ENCODE measurements around the gene FAN1. TPM values are rescaled to one million over a fixed set of nuclear protein-coding genes. Genes with fewer than 3 reads are reported as not detected.

The FAN1 gene
- total RNA-seq, 1 donor from 2014 or later = 35.3 TPM

DNA sequence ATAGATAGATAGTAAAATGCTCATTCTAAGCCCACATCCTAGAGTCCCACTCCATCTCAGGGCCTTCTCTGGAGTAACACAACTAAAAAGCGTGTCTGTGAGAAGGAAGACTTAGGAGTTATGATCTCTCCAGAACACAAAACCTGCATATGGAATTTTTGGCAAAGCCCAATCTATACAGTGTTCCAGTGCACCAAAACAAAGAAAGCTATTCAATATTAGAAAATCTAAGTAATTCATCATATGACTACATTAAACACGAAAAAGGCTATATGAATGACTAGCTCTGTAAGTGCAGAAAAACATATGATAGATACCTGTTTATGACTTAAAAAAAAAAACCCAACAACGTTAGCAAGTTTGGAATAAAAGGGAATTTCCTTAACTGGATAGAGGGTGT, 60.0 kb downstream of the FAN1 start:
- Mint-ChIP-seq H3K4me1 (no peaks in the 10 kb centered on the region), H3K27me3 (ENCODE audit: insufficient read depth, low read depth) (no peaks in the 10 kb centered on the region), H3K4me3 (no peak overlapping the region), H3K9me3 (no peaks in the 10 kb centered on the region), H3K36me3 (peaks cover 10% of the 10 kb centered on the region), H3K27ac (no peak overlapping the region)
- no peaks in the 10 kb centered on the region for H4K20me1 ChIP-seq (ENCODE audit: low read depth)
- no peak overlapping the region for H3K9ac ChIP-seq
- no peak for DNase-seq (ENCODE audit: low spot score)
- H3K4me2 ChIP-seq = no peak overlapping the region
- TF ChIP-seq EZH2 (IDR thresholded peaks at IDR 0.05) (no peak), EZH2phosphoT487 (IDR thresholded peaks at IDR 0.05) (no peak), CTCF (IDR thresholded peaks at IDR 0.05) (no peak)
- H3K36me3 ChIP-seq = no peaks in the 10 kb centered on the region
- H2AFZ ChIP-seq (replicated peaks) = no peak overlapping the region
- H3F3A ChIP-seq (ENCODE audit: low read depth) = no peaks in the 10 kb centered on the region
- H3K9me3 ChIP-seq (ENCODE audit: low read depth) = no peaks in the 10 kb centered on the region
- H3K4me1 ChIP-seq = no peaks in the 10 kb centered on the region
- H3K79me2 ChIP-seq (ENCODE audit: low read depth) = no peaks in the 10 kb centered on the region
- no peak overlapping the region for H3K27ac ChIP-seq
- H3K4me3 ChIP-seq = no peak overlapping the region
- H3K27me3 ChIP-seq = no peaks in the 10 kb centered on the region

GRCh38 chr15:30969724-30970123, 66.0 kb downstream of the FAN1 start:
- Histone ChIP-seq H3K27me3 (no peaks in the 10 kb centered on the region), H3K9ac (no peak overlapping the region), H3K79me2 (ENCODE audit: low read depth) (no peaks in the 10 kb centered on the region), H2AFZ (replicated peaks) (no peak overlapping the region), H3K4me2 (no peak overlapping the region), H3F3A (ENCODE audit: low read depth) (no peaks in the 10 kb centered on the region), H3K9me3 (ENCODE audit: low read depth) (no peaks in the 10 kb centered on the region), H3K4me3 (no peak overlapping the region), H3K36me3 (no peaks in the 10 kb centered on the region), H3K4me1 (no peaks in the 10 kb centered on the region), H4K20me1 (ENCODE audit: low read depth) (no peaks in the 10 kb centered on the region), H3K27ac (no peak overlapping the region)
- TF ChIP-seq CTCF (IDR thresholded peaks at IDR 0.05) (no peak), EZH2 (IDR thresholded peaks at IDR 0.05) (no peak), EZH2phosphoT487 (IDR thresholded peaks at IDR 0.05) (no peak)
- H3K27ac Mint-ChIP-seq = no peak overlapping the region
- H3K4me3 Mint-ChIP-seq = no peak overlapping the region
- H3K27me3 Mint-ChIP-seq (ENCODE audit: insufficient read depth, low read depth) = no peaks in the 10 kb centered on the region
- H3K9me3 Mint-ChIP-seq = no peaks in the 10 kb centered on the region
- H3K36me3 Mint-ChIP-seq = peaks cover 17% of the 10 kb centered on the region
- no peaks in the 10 kb centered on the region for H3K4me1 Mint-ChIP-seq
- no peak for DNase-seq (ENCODE audit: low spot score)

- no peaks in the 10 kb centered on the region for H3K79me2 ChIP-seq (ENCODE audit: low read depth)
- no peaks in the 10 kb centered on the region for H3K4me1 ChIP-seq
- no peak overlapping the region for H2AFZ ChIP-seq (replicated peaks)
- no peaks in the 10 kb centered on the region for H4K20me1 ChIP-seq (ENCODE audit: low read depth)
- no peaks in the 10 kb centered on the region for H3K9me3 Mint-ChIP-seq
- DNase-seq (ENCODE audit: low spot score) = no peak
- H3K9me3 ChIP-seq (ENCODE audit: low read depth) = no peaks in the 10 kb centered on the region
- H3F3A ChIP-seq (ENCODE audit: low read depth) = no peaks in the 10 kb centered on the region
- H3K4me2 ChIP-seq = no peak overlapping the region
- H3K27me3 Mint-ChIP-seq (ENCODE audit: insufficient read depth, low read depth) = no peaks in the 10 kb centered on the region
- TF ChIP-seq EZH2 (IDR thresholded peaks at IDR 0.05) (no peak), EZH2phosphoT487 (IDR thresholded peaks at IDR 0.05) (no peak), CTCF (IDR thresholded peaks at IDR 0.05) (no peak)
- no peaks in the 10 kb centered on the region for H3K27me3 ChIP-seq
- no peak overlapping the region for H3K27ac Mint-ChIP-seq
- H3K4me3 ChIP-seq = no peak overlapping the region
- H3K36me3 Mint-ChIP-seq = peaks cover 15% of the 10 kb centered on the region
- no peak overlapping the region for H3K9ac ChIP-seq
- no peak overlapping the region for H3K27ac ChIP-seq
- no peaks in the 10 kb centered on the region for H3K4me1 Mint-ChIP-seq
- no peaks in the 10 kb centered on the region for H3K36me3 ChIP-seq
- H3K4me3 Mint-ChIP-seq = no peak overlapping the region
These were observed 69.7 kb downstream of the FAN1 start for GRCh38 chr15:30973379-30973778.

Measured in neural progenitor cell (in vitro differentiated cells).